ENCODE results near the gene ARL2BP.

DNA sequence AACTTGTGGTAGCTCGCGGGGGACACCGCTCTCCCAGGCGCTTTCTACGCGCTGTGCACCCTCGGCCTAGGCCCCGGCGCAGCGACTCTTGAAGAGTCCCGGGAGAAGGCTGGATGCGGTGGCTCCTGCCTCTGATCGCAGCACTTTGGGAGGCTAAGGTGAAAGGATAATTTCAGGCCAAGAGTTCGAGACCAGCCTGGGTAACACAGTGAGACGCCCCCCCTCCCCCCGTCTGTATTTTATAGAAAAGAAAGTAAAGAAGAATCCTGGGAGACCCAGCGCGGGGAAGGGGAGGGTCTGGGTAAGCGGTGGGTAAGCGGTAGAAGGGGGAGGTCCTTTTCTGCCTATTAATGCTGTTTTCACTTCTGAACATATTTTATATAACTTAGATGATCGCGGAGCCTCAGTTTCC is 39.9 kb downstream of the ARL2BP start:
- TF ChIP-seq, protein P1, sequence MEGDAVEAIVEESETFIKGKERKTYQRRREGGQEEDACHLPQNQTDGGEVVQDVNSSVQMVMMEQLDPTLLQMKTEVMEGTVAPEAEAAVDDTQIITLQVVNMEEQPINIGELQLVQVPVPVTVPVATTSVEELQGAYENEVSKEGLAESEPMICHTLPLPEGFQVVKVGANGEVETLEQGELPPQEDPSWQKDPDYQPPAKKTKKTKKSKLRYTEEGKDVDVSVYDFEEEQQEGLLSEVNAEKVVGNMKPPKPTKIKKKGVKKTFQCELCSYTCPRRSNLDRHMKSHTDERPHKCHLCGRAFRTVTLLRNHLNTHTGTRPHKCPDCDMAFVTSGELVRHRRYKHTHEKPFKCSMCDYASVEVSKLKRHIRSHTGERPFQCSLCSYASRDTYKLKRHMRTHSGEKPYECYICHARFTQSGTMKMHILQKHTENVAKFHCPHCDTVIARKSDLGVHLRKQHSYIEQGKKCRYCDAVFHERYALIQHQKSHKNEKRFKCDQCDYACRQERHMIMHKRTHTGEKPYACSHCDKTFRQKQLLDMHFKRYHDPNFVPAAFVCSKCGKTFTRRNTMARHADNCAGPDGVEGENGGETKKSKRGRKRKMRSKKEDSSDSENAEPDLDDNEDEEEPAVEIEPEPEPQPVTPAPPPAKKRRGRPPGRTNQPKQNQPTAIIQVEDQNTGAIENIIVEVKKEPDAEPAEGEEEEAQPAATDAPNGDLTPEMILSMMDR (IDR thresholded peaks at IDR 0.05) = no peak
- TF ChIP-seq, protein P2, sequence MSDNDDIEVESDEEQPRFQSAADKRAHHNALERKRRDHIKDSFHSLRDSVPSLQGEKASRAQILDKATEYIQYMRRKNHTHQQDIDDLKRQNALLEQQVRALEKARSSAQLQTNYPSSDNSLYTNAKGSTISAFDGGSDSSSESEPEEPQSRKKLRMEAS (CRISPR knock-in tag; IDR thresholded peaks at IDR 0.05) = no peak
- TF ChIP-seq, protein P3, sequence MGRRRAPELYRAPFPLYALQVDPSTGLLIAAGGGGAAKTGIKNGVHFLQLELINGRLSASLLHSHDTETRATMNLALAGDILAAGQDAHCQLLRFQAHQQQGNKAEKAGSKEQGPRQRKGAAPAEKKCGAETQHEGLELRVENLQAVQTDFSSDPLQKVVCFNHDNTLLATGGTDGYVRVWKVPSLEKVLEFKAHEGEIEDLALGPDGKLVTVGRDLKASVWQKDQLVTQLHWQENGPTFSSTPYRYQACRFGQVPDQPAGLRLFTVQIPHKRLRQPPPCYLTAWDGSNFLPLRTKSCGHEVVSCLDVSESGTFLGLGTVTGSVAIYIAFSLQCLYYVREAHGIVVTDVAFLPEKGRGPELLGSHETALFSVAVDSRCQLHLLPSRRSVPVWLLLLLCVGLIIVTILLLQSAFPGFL (CRISPR knock-in tag; IDR thresholded peaks at IDR 0.05; ENCODE audit: borderline replicate concordance) = no peak
- TF ChIP-seq ETV6 (CRISPR knock-in tag; IDR thresholded peaks at IDR 0.05) = no peak

Measured in WTC11 (cell line).